8988T (cell line): ENCODE data around the gene TNFSF9.
"Not testable (repeated sequence)": the region's sequence is repeated elsewhere in the genome, so short reads cannot be mapped to it uniquely, and the experiment has no call there.

Experiments used
- DNase-seq: peaks from one replicate; pipeline ENCODE4 v3.0.0; 2011

Gene TNFSF9

GRCh38 chr19:6573350-6573749 is 42.5 kb downstream of the TNFSF9 start:
- DNase-seq: no peak

GRCh38 chr19:6576869-6577475 is 46.1 kb downstream of the TNFSF9 start:
- DNase-seq: no peak

DNA sequence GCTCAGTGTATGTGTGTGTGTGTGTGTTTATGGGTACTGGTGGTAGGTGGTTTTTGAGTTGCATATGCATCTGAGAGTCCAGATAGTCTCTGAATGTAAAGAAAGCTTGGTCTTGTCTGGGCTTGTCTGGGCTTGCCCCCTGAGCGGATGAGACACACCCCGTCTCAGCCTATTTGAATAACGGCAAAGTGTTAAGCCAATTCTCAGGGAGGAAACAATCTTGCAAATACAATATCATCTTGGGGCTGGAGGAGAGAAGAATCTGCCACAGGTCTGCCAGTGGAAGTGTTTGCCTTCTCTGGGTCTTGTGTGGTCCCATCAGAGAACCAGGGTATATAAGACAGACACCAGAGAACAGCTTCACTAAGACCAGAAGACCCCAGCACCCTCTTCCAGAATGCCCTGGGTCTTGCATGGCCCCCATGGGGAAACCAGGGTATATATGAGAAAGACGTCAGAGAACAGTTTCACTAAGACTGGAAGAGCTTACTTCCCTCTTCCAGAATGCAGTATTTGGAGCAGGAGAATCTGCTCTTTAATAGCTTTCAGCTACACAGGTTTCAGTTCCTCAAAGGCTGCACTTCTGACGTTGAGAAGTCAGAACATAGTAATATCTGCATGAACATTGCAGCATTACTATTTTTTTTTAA is 46.8 kb downstream of the TNFSF9 start:
- DNase-seq: no peak

DNA sequence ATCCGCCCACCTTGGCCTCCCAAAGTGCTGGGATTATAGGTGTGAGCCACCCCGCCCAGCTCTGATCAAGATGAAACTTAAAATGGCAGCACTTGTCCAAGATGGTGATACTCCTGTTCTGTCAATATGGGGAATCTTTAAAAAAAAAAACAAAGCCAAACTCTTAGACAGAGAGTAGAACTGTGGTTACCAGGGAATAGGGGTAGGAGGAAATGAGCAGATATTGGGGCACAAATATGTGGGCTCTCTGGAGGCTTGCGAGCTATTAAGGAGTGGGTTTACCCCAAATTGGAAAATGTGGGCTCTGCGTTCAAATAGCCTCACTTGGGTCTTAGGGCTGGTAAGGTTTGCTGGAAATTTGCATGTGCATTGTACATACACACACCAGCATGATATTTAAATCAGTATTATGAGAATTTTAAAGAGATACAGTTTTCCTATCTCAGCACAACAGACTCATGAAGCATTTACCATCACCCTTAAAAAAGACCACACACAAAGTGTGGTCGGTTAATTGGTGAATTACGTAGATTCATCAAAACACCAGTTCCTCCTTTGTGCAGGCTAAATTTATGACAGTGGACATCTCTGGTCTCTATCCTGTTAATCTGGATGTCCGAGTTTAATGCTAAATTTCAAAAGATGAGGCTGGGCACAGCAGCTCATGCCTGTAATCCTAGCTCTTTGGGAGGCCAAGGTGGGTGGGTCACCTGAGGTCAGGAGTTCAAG is 48.8 kb downstream of the TNFSF9 start:
- DNase-seq: no peak

DNA sequence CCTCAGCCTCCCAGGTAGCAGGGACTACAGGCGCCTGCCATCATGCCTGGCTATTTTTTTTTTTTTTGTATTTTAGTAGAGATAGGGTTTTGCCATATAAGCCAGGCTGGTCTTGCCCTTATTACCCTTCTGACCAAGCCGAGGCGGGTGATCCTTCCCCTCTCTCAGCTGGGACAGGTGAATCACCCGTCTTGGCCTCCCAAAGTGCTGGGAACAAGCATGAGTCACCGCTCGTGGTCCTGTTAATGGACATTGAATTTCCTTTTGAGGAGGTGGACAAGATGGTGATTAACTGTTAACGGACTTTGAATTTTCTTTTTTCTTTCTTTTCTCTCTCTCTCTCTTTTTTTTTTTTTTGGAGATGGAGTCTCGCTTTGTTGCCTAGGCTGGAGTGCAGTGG is 49.5 kb downstream of the TNFSF9 start:
- no peak for DNase-seq

DNA sequence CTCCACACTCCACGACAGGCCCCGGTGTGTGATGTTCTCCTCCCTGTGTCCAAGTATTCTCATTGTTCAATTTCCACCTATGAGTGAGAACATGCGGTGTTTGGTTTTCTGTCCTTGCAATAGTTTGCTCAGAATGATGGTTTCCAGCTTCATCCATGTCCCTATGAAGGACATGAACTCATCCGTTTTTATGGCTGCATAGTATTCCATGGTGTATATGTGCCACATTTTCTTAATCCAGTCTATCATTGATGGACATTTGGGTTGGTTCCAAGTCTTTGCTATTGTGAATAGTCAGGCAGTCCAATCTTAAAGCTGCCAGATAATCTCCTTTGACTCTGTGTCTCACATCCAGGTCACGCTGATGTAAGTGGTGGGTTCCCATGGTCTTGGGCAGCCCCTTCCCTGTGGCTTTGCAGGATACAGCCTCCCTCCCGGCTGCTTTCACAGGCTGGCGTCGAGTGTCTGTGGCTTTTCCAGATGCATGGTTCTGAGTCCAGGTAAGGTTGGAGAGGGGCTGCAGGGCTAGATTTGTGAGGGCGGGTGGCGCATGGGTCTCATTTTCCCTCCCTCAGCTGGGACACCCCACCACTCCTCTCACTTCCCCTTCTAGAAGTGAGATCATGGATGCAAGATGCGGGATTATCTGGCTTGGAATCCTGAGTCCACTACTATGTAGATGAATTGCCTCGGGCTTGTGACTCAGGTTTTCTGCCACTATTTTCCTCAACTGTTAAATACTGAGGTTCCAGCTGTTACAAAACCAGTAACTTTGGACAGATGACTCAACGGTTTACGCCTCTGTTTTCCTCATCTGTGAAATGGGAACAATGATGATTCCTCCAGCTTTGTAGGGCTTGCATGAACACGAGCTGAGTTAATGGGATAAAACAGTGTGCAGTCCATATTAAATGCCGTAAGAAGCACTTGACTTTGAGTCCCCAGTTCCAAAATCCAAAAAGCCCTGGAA is 52.0 kb downstream of the TNFSF9 start:
- not testable (repeated sequence) for DNase-seq
